HG03280 (cell line): ENCODE measurements around the gene KRT3.

Experiments
- ATAC-seq: cut with Tn5 transposase; IDR thresholded peaks from one replicate; pipeline ENCODE4 v1.9.1; 2021; ENCODE audit warnings: mild to moderate bottlenecking, moderate library complexity; ENCODE audit not compliant: unreplicated experiment

KRT3 gene

DNA sequence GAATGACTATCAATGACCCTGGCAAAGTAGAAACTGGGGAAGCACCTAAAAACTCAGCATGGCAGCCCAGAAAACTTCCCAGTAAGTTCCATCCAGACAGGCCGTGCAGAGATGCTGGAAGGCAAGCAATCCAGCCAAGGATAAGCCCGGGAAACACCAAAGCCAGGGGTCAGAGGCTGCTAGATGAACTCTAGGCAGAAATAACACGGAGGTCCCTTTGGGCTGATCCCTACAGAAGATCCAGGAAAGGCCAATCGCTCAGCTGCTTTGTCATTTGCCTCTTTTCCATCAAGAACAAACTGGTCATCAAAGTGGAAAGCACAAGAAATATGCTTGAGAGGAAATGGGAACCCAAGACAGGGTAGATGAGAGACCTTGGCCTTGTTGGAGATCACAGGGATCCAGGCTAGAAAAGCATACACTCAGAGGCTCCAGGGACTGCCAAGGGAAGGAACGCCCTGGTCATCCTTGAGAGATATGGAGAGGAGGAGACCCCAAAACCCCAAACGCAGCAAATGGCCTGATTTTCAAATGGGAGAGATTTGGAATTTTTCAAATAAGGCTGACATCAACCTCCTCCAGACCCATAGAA, 31.7 kb upstream of the KRT3 start:
- ATAC-seq = no peak

DNA sequence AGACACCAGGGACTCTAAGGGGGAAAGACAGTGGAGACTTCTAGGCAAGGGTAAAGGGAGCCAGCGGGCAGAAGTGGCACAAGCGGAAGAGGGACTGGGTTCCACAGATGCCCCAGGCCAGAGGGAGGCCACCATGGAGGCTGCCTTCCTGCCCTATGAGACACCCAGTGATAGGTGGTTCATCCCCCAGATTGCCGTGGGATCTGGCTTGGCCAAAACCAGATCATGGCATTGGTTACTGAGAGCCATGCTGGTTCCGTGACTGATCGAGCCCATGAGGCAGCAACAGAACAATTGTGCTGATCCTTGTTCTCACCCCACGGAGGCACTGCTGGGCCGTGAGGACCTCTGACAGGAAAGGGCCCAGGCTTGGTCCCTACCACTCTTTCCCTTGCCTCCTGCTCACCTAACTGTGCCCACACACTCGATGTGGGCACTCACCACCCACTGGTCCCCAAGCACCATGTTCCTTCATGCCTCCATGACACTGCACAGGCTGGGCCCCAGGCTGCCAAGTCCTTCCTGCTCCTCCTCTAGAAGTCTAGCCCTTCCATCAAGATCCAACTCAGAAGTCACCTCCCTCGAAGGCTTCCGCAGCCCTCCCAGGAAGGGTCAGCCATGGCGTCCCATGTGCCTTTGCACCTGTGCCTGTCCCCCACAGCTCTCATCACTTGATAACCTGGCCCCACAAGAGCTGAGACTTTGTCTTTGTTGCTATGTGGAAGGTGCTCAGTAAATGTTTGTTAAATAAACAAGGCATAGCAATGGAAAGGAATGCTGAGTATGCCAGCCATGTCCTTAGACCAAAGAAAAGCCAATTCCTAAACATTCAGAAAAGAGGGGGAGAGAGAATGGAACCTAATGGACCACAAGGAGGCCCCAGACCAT, 30.9 kb upstream of the KRT3 start:
- ATAC-seq = no peak

DNA sequence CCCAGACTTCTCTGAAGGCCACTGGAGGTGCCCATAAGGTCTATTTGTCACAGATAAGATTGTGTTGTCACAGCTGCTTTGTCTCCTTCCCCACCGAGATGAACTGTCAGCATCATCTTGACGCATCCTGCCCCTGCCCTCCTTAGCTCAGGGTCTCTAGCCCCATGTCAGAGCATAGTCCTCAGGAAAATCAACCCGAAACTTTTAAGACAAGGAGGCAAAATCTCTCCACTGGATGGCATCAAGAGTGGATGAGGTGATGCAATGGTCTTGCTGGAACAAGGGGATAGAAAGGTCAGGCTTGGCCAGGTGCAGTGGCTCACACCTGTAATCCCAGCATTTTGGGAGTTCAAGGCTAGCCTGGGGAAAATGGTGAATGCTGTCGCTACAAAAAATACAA, 30.0 kb upstream of the KRT3 start:
- no peak for ATAC-seq

- ATAC-seq = no peak
Measured at GRCh38 chr12:52824741-52825410, 29.0 kb upstream of the KRT3 start.

- no peak for ATAC-seq
Measured at GRCh38 chr12:52823761-52824450, 28.0 kb upstream of the KRT3 start.

GRCh38 chr12:52822771-52823510, 27.0 kb upstream of the KRT3 start:
- no peak for ATAC-seq

- no peak for ATAC-seq
Measured at GRCh38 chr12:52821826-52822660, 26.1 kb upstream of the KRT3 start.

GRCh38 chr12:52821071-52821730, 25.3 kb upstream of the KRT3 start:
- ATAC-seq = no peak

DNA sequence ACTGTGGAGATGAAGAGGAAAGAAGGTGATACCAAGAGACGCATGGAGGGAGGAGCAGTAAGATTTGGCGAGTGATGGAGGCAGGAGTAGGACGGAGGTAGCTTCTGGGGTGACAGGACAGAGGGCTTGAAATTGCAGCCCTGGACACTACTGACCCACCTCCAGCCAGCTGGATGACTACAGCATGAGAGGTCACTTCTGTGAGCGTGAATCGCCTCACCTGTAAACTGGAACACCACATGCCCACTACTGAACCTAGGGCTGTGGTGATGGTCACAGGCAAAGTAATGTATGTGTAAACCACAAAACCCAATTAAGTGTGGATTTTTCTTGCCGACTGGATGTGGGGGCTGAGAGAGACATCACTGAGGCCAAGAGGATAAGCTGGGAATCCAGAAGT, 24.6 kb upstream of the KRT3 start:
- no peak for ATAC-seq

- ATAC-seq = no peak
Measured at GRCh38 chr12:52819731-52820510, 24.0 kb upstream of the KRT3 start.

GRCh38 chr12:52818887-52819420, 23.0 kb upstream of the KRT3 start:
- ATAC-seq = no peak

DNA sequence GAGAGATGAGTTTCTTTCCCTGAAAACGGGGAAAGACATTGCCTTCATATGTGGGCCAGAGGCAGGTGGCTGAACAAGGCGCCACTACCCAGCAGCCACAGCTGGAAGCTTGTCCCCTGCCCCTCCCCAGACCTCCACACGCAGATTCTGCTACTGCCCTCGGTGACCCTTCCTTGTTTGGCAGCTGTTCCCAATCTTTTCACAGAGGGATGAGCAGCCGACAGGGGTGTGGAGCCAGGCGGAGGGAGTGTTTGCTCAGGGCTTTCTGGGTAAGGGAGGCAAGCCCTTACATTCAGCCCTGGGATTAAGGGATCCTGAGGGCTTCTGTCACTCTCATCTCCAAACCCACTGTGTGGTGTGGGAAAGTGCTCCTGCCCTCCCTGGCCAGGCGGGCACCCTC, 22.5 kb upstream of the KRT3 start:
- ATAC-seq = no peak

DNA sequence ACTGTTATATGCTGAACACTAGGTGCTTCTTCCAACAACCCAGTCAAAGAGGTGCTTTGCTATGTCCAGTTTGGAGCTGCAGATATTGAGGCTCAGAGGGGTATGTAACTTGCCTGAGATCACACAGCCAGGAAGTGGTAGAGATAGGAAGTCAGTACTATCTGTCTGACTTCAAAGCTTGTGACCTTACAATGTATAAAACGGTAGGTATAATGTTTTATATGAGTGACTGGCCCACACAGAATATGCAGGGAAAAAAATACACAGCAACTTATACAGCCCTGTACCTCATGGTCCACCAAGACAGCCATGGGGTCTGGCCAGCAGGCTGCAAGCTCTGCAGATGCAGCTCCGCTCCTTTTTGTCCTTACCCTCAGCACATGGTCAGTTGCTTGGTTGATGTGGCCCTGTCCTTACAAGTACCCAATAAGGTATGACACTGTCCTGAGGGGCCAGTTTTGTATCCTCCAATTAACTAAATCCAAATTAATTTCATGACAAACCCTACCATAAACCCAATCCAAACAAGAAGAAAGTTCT, 21.9 kb upstream of the KRT3 start:
- ATAC-seq = no peak

DNA sequence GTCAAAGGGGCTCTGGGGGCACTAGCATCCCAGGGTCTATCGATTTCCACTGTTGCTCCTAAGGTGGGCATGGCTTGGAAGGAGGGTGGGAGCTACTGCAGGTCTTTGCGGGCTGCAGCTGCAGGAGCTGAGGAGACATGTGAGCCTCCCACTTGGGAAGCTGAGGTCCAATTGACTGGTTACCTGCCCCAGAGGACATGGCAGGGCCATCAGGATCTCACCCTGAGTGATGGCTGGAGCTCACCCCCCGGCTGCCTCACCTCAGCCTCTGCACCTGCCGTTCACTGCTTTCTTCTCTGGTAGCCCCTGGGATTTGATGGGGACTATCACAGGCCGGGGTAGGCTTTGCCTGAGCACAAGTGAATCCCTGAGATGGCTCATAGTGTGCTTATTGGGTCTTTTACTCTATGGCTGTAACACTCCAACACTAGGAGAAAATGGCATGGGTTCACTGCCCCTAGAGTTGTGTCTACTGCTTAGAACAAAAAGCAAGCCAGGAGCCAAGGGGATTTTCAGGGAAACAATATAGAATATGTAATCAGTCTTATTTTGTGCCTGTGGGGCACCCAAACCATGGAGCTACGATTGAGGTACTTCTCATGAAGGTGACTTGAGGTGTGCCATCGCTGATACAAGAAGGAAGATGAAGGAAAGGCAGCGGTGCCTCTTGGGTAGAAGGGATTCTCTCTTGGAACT, 21.2 kb upstream of the KRT3 start:
- ATAC-seq = no peak

- no peak for ATAC-seq
Measured at GRCh38 chr12:52815676-52816588, 20.0 kb upstream of the KRT3 start.

DNA sequence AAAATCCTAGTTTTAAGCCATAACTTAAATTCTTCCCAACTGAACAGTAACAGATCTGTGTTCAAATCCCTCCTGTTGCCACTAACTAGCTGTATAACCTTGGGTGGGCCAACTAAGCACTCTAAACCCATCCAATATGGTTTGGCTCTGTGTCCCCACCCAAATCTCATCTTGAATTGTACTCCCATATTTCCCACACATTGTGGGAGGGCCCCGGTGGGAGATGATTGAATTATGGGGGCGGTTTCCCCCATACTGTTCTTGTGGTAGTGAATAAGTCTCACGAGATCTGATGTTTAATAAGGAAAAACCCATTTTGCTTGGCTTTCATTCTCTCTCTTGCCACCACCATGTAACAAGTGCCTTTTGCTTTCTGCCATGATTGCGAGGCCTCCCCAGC, 19.2 kb upstream of the KRT3 start:
- ATAC-seq = no peak
